GM18505 (cell line): Measurements from ENCODE around the gene PSME3.
"Not testable (repeated sequence)": the region's sequence is repeated elsewhere in the genome, so short reads cannot be mapped to it uniquely, and the experiment has no call there.

Experiments used
- ATAC-seq: cut with Tn5 transposase; IDR thresholded peaks from one replicate; pipeline ENCODE4 v1.9.1; 2021; ENCODE audit not compliant: unreplicated experiment
- POLR2A ChIP-seq: IDR thresholded peaks from 4 replicates; pipeline ENCODE4 v1.6.1; 2011; ENCODE audit warnings: borderline replicate concordance; ENCODE audit not compliant: insufficient read depth, insufficient read length; ENCODE audit errors: extremely low read depth

PSME3 gene

DNA sequence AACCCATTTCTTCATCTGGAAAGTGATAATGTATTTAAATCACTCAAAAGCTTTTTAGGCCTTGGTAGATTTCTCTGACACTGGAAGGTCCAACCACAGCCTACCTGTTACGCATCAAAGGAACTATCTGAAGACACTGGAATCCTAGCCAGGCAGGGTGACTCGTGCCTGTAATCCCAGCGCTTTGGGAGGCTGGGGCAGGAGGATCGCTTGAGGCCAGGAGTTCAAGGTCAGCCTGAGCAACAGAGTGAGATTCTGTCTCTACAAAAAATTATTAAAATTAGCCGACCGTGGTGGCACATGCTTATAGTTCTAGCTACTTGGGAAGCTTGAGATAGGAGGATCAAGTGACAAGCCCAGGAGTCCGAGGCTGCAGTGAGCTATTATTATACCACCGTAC is 49.0 kb downstream of the PSME3 start:
- TF ChIP-seq POLR2A, result no peak
- no peak for ATAC-seq

DNA sequence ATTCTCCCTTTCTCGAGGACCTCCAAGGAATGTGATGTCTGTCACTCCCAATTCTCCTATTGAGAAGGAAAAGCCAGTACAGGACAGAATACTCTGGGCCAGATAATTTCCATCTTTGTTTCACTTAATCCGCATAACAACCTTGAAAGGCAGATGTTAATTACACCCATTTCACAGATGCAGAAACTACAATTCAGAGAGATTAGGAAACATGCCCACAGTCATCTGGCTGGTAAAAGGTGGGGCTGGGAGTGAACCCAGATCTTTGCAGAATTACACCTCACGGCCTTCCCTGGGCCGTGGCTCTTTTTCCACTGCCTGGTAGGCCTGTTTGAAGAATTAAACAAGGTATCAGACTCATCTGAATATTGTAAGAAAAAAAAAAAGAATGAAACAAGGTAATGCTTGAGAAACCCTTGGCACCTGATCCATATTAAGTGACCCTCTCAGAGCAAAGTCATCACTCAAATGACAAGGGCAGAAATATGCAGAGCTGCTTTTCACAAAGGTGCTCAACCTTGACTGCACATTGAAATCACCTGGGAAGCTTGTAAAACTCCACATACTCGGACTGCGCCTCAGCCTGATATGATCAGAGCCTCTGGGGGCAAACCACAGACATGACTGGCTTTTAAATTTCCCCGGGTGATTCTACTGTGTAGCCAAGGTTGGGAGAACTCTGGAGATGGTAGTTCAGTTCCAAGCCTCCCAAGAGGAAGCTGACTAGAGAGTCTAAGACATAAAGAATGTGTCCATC is 50.8 kb downstream of the PSME3 start:
- ATAC-seq, result no peak
- no peak for TF ChIP-seq POLR2A

DNA sequence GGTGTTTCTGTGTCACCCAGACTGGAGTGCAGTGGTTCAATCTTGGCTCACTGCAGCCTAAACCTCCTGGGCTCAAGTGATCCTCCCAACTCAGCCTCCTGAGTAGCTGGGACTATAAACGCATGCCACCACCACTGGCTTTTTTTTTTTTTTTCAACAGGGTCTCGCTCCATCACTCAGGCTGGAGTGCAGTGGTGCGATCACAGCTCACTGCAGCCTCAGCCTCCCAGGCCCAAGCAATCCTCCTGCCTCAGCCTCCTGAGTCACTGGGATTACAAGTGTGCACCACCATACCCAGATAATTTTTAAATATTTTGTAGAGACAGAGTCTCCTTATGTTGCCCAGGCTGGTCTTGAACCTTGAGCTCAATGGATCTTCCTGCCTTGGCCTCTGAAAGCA is 52.6 kb downstream of the PSME3 start:
- ATAC-seq, result not testable (repeated sequence)

DNA sequence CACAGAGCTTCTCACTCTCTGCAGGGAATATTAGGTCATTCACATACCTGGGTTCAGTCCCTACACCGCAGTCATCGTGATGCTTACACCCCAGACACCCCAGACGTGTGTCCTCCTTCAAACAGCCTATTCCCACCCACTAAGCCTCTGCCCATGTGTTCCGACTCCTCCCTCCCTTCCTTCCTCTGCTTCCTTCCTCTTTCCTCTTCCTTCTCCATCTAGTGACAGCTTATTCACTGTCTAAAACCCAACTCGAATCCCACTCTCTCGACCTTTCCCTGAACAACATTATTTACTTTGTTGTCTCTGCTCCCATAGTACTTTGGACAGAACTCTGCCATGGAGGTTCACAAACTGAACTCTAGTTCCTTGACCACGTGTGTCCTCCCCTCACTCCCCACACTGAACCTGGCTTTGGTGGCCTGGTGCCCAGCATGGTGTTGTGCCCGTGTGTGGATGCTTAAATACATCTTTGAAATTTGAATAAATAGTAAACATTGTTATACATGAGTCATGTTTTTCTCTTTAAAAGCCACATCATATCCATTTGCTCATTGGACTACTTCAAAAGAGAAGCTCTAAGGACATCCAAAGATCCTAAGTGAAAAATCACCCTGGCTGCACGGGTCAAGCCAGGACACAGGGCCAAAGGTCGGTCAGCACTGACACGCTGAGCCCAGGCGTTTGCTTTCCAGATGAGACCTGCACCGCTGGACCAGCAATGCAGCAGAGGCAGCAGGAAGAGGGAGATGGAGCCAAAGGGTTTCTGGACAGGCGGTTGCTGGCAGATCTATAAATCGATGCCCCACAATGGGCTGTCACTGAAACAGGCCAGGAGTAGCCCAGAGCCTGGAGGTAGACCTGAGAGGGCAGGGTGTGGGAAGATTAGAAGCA is 53.3 kb downstream of the PSME3 start:
- TF ChIP-seq POLR2A, result no peak
- no peak for ATAC-seq

DNA sequence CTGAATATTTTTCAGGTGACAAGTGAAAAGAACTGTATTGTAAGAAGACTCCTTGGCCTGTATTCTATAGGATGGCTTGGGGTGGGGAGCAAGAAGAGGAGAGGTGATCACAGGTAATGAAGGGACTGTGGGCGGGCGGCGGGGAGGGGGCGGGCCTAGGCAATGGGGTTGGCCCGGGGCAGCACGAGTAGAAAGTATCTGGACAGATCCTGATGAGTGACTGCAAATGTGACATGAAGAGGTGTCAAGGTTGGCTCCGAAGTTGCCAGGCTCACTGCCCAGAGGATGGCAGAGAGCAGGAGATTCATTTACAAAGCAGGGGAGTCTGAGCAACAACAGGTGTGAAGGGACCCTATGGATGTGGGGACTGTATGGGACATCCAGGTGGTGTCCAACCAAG is 56.6 kb downstream of the PSME3 start:
- TF ChIP-seq POLR2A, result no peak
- no peak for ATAC-seq

DNA sequence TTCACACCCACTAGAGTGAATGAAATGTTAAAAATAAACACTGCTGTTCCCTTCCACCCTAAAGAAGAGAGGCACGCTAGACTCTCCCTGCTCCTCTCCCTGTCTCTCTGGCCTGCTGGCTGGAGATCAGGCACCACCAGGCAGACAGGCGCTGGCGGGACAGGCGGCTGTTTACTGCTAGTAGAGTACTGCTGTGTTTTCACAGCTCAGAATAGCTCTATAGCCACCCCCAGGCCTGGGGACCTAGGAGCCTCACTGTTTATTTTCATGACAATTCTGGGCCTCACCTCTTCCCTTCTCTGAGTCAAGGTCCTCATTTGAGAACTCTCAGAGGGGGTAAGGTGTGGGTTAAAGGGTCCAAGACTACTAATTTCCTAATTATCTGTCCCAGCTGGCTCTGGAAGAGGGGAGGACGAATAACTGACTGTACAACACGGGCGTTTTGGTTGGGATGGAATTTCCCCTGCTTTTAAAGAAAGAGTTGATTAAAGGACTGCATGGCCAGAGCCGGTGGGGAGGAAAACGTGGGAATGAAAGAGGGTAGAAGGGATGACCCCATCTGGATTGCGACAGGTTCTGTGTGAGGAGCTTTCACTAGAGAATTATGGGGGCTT is 58.4 kb downstream of the PSME3 start:
- no peak for TF ChIP-seq POLR2A
- no peak for ATAC-seq

DNA sequence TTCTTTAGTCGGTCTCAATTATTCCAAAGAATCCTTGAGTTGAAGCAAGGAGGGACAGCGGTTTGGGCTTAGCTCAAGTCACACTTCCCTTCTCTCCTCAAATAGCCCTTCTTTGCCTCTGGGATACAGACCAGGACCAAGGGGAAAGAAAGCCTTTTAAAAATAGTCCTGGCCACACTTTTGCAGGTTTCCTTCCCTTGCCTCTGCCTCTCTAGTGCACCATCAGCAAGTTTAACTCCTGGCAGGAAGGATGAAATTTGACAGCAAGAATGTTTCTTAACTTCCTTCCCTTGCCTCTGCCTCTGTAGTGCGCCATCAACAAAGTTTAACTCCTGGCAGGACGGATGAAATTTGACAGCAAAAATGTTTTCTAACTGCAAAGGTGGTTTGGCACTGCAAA is 60.2 kb downstream of the PSME3 start:
- TF ChIP-seq POLR2A, result no peak
- ATAC-seq, result no peak
